ENCODE results near the gene SUSD5. TPM values are rescaled to one million over a fixed set of nuclear protein-coding genes. Genes with fewer than 3 reads are reported as not detected.
"Not testable (repeated sequence)": the region's sequence is repeated elsewhere in the genome, so short reads cannot be mapped to it uniquely, and the experiment has no call there.

The SUSD5 gene
- total RNA-seq, 1 donor from 2014 or later: 7.8 TPM

- peak; percentile 71 for DNase-seq (ENCODE audit: low spot score)
Measured at GRCh38 chr3:33115024-33115768, 103.4 kb downstream of the SUSD5 start.

GRCh38 chr3:33114622-33115023 lies 104.0 kb downstream of the SUSD5 start:
- no peak for DNase-seq (ENCODE audit: low spot score)

- peak; percentile 95 for DNase-seq (ENCODE audit: low spot score)
Measured at GRCh38 chr3:33113772-33114621, 104.6 kb downstream of the SUSD5 start, which contains the start of gene CRTAP. TSS of gene CRTAP (plus strand) at chr3:33114014. CDS start at chr3:33114078, 64 bp downstream.

GRCh38 chr3:33111581-33111980 lies 107.0 kb downstream of the SUSD5 start:
- no peak for DNase-seq (ENCODE audit: low spot score)

- not testable (repeated sequence) for DNase-seq (ENCODE audit: low spot score)
Measured at GRCh38 chr3:33106854-33107253, 111.8 kb downstream of the SUSD5 start.

GRCh38 chr3:33105341-33105948 lies 113.2 kb downstream of the SUSD5 start:
- no peak for DNase-seq (ENCODE audit: low spot score)

GRCh38 chr3:33104803-33105202 lies 113.8 kb downstream of the SUSD5 start:
- no peak for DNase-seq (ENCODE audit: low spot score)

- no peak for DNase-seq (ENCODE audit: low spot score)
Measured at GRCh38 chr3:33103480-33103879, 115.1 kb downstream of the SUSD5 start.

- DNase-seq (ENCODE audit: low spot score): no peak
Measured at GRCh38 chr3:33103034-33103433, 115.6 kb downstream of the SUSD5 start.

- DNase-seq (ENCODE audit: low spot score): no peak
Measured at GRCh38 chr3:33100229-33100628, 118.4 kb downstream of the SUSD5 start.

Other genes with a start within 250 kb of the SUSD5 start
- gene GLB1, start 121.7 kb downstream of the SUSD5 start, total RNA-seq: 105 TPM
- gene TMPPE, start 121.7 kb downstream of the SUSD5 start, total RNA-seq: 16.0 TPM
- 211 TPM for gene CRTAP, start 104.8 kb downstream of the SUSD5 start, total RNA-seq
- gene FBXL2, start 58.6 kb upstream of the SUSD5 start, total RNA-seq: 8.4 TPM
- gene UBP1, start 221.6 kb upstream of the SUSD5 start, total RNA-seq: 56.9 TPM

All from mucosa of gallbladder (tissue), 1 donor.